Transverse colon (tissue), 4 donors: ENCODE results near the gene ICE2.

Experiments used
- CTCF ChIP-seq, 5 experiments: fragments of 200-600 bp in 3 of 5; fragments of 450-650 bp in 2 of 5; sonication (generic) in 3 of 5; IDR thresholded peaks; 1 replicate in 2 of 5; 2 replicates in 3 of 5; pipeline ENCODE4 v1.5.1; 2016 to 2017; ENCODE audit warnings: antibody characterized with exemption in 5 of 5, inconsistent platforms in 3 of 5, mild to moderate bottlenecking in 2 of 5, moderate library complexity in 1 of 5
- EP300 ChIP-seq: sonication (generic); formaldehyde crosslinking; IDR thresholded peaks from one replicate; pipeline ENCODE4 v1.6.1; 2017; ENCODE audit warnings: antibody characterized with exemption, low read depth
- POLR2A ChIP-seq: fragments of 450-650 bp; IDR thresholded peaks from one replicate; pipeline ENCODE4 v1.6.1; 2016; ENCODE audit warnings: antibody characterized with exemption, mild to moderate bottlenecking, moderate library complexity
- POLR2AphosphoS5 ChIP-seq, 3 donors: sonication (generic); formaldehyde crosslinking; IDR thresholded peaks; one replicate each; pipeline ENCODE4 v1.6.1; 2016; ENCODE audit warnings: antibody characterized with exemption in 3 of 3

GRCh38 chr15:60473135-60473534 is 5.8 kb downstream of the ICE2 start:
- no peak for TF ChIP-seq CTCF (IDR thresholded peaks at IDR 0.05)
- no peak for TF ChIP-seq EP300
- TF ChIP-seq POLR2AphosphoS5 (IDR thresholded peaks at IDR 0.05), result no peak
- no peak for TF ChIP-seq POLR2A
